CD1c-positive myeloid dendritic cell (primary cell): ENCODE data around the gene MAPK10.

ENCODE experiments used
- DNase-seq: peaks from one replicate; pipeline ENCODE4 v3.0.0-alpha.2; 2016; ENCODE audit errors: extremely low spot score

The MAPK10 gene

GRCh38 chr4:86359944-86360478, at the start of gene MAPK10:
Gene MAPK10, minus strand, starts transcription at chr4:86360053.
- DNase-seq = peak; percentile 92

GRCh38 chr4:86403575-86403974, 43.7 kb upstream of the MAPK10 start:
- DNase-seq = no peak

DNA sequence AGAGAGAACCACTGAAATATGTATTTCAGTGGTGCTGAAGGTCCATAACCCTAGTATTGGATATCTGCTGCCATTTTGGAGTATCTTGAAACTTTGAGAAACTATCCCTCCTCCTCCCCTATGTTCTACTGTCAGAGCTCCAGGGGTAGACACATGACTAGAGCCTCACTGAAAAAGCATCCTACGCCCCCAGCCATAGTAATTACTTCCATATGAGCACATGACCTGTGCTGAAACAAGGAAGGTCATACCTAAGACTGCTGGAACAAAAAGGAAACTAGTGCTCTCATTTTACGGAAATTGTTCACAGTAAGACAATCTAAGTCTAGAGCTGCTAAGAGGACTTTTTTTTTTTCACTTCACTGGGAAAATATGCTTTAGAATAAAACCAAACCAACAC, 42.0 kb upstream of the MAPK10 start:
- no peak for DNase-seq

GRCh38 chr4:86400216-86400615, 40.4 kb upstream of the MAPK10 start:
- no peak for DNase-seq

- no peak for DNase-seq
These were observed 38.3 kb upstream of the MAPK10 start for GRCh38 chr4:86398187-86398586.

DNA sequence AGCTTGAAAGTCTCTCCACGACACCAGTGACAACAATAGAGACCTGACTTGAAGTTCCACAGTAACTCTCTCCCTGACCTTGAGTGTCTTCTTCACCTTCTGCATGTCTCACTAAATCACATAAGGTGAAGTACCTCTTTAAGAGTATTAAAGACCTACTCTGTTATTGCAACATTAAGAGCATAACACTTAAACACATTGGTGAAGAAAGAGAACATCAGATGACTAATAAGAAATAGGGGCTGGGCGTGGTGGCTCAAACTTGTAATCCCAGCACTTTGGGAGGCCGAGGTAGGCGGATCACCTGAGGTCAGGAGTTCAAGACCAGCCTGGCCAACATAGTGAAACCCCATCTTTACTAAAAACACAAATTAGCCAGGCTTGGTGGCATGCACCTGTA, 33.9 kb upstream of the MAPK10 start:
- DNase-seq = no peak

DNA sequence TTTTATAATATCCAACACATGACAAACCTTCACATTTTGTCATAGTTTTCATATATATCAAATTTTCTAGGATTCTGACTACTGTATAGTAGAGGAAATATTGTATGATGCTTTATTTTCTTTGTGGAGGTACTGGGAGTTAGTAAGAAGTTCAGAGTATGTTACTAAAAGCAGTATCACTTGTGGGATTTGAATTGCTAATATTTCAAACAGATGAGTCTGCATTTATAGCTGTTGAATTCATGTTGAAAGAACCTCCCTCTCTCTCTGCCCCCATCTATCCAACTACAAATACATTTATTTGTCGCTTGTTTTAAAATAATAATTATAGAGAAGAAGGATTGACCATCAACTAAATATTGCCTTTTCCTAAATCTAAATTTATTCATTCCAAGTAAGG, 29.8 kb upstream of the MAPK10 start:
- DNase-seq = no peak

GRCh38 chr4:86388252-86388651, 28.4 kb upstream of the MAPK10 start:
- DNase-seq = no peak

GRCh38 chr4:86386817-86387415, 27.1 kb upstream of the MAPK10 start:
- no peak for DNase-seq

DNA sequence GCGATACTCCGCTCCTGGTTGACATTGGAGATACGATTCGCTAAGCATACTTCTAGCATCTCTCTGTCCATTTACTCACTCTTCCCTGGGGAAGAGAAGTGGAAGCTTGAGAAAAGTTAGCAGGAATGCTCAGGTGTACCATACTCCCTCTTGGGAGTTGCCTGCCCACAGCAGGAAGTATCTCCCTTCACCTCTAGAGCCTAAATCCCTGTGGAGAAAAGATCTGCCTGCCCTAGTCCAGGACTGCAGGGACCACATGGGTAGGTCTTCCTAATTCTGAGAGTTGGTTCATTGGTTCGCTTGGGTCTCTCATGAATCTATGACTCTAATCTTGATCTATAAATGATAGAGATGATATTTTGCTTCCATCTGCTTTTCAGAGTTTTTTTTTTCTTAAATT, 26.3 kb upstream of the MAPK10 start:
- DNase-seq = no peak

GRCh38 chr4:86381431-86381830, 21.6 kb upstream of the MAPK10 start:
- no peak for DNase-seq

- DNase-seq = no peak
These were observed 20.4 kb upstream of the MAPK10 start for GRCh38 chr4:86380181-86380724.

DNA sequence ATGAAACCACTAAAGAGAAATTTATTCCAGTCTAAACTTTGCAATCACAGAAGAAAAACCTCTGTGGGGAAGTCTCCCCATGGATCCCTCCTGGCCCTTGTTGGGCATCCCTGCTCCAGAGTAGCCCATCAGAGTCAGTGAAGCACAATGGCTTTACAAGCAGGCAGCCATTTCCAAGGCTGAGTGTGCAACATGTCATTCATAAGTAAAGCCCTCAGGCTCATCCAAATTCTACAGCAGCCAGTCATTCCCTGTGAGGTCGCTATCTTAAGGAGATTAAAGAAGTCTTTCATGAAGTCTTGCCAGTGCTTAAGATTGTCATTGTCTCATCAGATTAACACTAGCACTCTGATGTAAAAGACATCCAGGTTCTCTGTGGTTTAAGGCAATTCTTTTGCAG, 17.0 kb upstream of the MAPK10 start:
- DNase-seq = no peak

DNA sequence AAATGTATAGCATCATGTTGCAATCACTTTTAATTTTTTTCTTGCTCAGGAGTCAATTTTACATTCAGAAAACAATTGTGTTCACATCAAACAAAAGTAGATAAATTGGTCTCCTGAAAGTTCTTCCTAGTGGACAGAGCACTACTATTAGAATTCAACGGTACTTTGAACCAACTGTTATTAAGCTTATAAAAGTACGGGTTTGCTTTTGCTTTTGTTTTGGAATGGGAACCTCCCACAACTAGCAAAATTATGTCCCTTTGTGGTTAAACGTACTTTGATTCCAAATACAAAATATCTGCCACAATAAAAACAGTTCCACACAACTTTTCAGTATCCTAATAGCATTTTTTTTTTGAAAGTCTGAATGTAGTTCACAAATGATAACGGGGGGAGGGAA, 8.6 kb upstream of the MAPK10 start:
- DNase-seq = no peak

GRCh38 chr4:86367577-86367976, 7.7 kb upstream of the MAPK10 start:
- DNase-seq = no peak

GRCh38 chr4:86366920-86367319, 7.1 kb upstream of the MAPK10 start:
- DNase-seq = no peak

DNA sequence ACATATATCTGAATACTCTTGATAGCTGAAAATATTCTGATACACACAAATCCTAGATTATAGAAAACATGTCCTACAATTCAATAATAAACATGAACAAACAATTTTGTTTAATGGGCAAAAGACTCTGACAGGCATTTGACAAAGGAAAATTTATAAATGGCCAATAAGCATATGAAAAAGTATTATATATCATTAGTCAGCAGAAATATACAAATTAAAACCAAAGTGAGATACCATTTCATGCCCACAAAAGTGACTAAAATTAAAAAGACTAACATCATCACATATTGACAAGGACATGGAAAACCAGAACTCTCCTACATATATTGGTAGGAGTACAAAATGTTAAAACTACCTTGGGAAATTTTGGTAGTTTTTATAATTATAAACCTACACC, 2.7 kb upstream of the MAPK10 start:
- no peak for DNase-seq

- no peak for DNase-seq
These were observed 1.6 kb downstream of the MAPK10 start for GRCh38 chr4:86358257-86358656.

- DNase-seq = no peak
These were observed 2.2 kb downstream of the MAPK10 start for GRCh38 chr4:86357608-86358007.

- no peak for DNase-seq
These were observed 3.2 kb downstream of the MAPK10 start for GRCh38 chr4:86356425-86357210.

GRCh38 chr4:86354390-86354789, 5.5 kb downstream of the MAPK10 start:
- no peak for DNase-seq

DNA sequence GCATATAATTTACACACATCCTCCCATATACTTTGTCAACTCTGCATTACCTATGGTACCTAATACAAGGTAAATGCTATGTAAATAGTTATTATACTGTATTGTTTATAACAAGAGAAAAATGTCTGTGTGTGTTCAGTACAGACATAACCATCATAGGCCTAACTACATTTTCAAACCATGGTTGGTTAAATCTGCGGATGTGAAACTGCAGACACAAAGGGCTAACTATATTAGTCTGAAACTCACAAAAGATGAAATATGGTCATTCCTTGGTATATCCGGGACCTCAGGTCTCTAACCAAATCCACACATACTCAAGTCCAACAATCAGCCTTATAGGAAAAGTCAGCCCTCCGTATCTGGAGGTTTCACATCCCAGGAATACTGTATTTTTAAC, 13.5 kb downstream of the MAPK10 start:
- DNase-seq = no peak

GRCh38 chr4:86344127-86344526, 15.7 kb downstream of the MAPK10 start:
- DNase-seq = no peak
